Endothelial cell of hepatic sinusoid (primary cell): ENCODE data around the gene SORCS1.

Experiments
- in situ Hi-C: cut with HindIII; loops from 2 replicates; pipeline ENCODE4 v1.10.0; 2017; ENCODE audit warnings: low sequenced_read_pairs

Gene SORCS1

DNA sequence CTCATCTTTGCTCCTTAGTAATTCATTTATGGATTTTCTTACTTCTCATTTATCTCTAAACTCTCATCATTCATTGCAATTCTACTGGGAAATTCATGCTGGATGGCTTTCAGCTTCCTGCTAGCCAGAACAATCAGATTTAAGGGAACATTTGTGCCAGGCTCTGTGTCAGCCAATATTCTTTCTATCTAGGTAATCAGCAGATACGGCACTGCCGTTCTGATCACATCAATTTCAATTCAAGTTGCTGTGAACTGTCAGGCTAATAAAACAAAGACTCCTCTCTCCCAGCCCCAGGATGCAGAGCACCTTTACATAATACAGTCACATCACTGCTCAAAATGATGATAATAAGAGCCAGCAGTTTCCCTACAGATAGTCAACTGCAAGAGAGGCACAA, 468.3 kb downstream of the SORCS1 start:
- in situ Hi-C loops: no loop called here

DNA sequence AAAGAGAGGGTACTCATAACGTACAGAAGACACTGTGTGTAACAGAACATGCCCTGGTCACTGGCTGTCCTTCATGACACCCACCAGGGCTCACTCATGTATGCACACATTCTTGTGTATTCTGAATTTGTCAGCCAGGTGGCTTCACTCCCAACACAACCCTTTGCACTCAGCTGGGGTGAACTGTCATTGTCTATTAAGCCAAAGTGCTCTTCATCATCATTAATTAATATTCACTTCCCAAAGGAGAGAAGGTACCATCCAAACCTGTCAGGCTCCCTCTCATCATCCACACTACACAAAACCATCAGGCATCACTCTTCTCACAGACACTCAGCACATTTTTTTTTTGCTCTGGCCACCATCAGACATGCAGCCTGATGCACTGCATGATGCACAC, 469.8 kb downstream of the SORCS1 start:
- in situ Hi-C loops: no loop called here

DNA sequence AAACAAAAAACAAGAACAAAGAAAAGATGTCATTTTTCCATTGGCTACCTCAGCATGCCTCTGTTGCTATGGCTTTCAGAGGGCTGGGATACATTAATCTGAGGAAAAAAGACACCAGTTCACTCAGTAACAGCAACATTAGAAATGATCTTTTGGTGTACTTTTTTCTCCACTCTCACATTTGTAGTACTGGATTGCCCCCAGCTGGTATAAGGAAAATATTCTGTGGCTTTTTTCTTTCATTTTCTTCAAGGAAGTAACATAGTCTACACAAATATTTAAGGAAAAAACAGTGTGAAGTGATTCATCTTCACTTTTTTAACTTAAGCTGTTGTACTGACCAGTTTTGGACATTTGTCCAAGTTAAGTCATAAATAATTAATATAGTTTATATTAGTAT, 482.3 kb downstream of the SORCS1 start:
- in situ Hi-C loops: no loop called here

DNA sequence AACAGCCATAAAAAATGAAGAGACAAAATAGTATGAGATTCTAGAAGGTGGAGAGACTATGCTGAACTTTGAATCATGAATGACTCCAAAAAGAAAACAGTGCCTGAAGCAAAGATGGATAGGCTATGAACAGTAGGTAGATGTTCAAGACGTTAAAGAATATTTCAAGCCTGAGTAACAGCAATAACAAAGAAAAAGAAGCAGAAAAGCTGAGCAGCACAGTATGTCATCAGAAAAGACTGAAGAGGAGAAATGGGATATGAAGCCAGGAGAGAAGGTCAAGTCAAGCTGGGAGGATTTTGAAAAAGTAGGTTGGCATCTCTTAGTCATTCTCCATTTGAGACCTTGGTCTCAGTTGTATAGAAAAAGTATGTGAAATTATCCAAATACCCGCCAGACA, 484.4 kb downstream of the SORCS1 start:
- in situ Hi-C loops: no loop called here

DNA sequence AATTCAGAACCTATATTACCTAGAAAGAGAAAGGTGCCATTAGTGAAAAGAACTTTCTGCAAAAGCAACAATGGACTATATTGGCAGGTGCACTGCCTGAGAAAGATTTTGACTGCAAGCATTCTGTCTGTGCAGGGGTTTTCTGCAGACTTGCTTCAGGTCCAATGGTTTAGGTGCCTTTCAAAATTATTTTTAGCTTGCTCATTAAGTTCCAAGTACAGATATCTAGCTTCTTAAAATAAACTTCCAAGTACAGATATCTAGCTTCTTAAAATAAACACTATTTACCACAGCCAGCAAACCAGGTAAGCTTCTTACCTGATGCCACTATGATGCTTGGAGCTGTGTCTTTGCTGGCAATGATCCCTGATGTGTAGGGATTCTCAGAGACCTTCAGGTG, 485.2 kb downstream of the SORCS1 start:
- in situ Hi-C loops: no loop called here

DNA sequence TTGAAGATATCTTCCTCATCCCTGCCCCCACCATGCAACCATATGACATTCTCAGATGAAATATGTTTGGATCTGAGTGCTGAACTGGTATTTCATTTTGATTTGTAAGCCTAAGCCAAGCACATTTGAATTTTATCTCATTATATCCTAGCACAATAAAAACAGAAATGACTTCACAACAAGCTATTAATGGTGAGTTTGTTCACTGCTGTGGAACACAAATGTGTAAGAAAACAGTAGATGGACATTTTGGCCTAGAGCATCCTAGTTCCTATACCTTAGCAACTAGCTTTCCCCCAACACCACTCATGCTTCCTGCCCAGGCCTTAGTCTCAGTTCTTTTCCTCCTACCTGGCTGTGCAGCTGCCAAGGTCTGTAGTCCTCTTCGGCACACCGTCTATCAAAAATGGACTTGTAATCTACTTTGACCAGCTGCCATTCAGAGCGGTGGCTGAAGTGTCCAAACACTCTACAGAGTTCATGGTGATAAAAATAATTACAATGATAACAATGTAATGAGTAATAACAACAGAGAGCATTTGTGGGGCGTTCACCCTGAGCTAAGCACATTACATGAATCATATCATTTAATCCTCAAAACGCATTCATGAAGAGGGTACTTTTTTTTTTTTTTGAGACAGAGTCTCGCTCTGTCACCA, 491.9 kb downstream of the SORCS1 start:
- in situ Hi-C loops: no loop called here

DNA sequence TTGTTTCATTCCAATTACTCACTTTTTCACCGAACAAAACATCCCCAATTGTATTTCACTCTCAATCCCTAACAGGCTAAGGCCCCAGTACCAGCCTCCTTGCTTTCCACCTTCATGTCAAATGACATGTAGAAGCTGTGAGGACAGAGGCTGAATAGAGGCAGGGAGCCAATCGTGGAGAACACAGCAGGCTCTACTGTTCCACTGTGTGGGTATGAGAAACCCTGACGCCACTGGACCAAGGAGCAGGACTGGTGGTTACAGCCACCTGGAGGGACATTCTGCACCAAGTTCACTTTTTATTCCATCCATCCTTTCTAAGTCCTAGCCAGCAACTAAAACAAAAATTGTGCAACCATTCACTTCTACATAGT, 502.8 kb downstream of the SORCS1 start:
- in situ Hi-C loops: no loop called here

DNA sequence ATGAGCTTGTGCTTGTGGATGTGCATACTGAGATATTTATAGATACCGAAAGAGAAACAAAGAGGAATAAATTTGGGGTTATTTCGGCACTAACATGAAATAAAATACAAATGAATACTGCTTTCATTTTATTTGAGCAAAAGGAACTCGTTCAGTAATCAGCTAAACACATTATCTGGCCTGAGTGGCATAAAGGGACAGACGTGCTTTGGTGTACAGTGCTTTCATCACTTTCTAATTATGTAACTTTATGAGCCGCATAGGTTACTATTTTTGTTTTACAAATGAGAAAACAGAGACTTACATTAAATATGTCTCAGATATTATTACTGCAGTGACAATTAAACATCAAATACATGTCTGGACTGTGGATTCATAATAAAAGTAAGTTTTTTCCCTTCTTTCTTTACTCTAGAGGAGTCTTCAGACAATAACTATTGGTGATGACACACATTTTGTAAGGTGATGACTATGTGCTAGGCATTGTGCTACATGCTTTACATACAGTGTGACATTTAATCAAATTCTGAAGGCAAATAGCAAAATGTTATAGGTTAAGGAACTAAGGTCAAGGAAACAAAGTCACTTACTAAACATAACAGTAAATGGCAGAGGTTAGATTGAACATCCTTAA, 503.3 kb downstream of the SORCS1 start:
- in situ Hi-C loops: no loop called here

DNA sequence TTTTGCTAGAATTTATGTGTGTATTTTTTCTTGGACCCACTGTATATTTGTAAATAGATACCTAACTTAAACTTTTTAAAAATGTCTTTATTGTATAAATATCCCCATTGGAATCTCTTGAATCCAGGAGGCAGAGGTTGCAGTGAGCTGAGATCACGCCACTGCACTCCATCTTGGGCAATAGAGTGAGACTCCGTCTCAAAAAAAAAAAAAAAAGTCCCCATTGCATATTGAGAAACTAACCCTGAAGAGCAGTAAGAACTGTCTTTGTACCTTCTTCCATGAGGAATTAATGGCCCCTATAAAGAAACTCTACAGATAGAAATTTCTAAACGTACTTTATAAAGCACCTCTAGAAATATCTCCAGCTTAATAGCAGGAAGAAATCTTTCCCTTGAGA, 504.0 kb downstream of the SORCS1 start:
- in situ Hi-C loops: no loop called here

DNA sequence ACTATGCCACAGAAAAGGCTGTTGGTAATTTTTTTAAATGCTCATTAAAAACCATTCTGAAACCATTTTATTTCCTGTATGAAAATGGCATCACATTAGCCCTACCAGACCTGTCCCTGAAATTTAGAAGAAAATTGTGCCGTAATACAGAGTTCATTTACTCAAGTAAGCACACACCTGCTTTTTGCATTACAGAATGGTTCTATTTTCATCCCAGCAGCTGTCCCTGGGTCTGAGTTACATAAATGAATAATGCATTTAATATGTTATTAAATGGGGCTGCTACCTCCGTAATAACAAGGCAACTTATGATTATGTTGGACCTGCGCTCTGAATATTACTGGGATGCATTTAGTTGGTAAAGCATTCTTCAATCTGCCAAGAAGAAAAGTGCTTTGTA, 508.9 kb downstream of the SORCS1 start:
- in situ Hi-C loops: no loop called here

DNA sequence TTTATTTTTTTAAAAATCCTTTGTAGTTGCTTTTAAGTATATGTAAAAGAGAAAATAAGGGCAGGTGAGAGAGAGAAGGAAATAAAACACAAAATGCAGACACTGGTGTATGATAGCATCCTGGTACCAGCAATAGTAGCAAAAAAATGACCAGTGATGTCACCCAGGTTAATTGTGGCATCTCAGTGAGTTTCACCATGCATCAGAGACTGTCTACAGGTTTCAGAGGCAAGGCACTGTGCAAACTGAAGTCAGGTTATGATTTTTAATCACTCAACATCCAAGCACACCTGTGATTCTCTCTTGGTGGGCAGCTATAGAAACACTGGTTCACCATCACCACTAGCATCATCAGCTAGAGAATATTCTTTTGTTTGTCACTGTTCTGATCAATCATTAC, 509.3 kb downstream of the SORCS1 start:
- in situ Hi-C loops: no loop called here

DNA sequence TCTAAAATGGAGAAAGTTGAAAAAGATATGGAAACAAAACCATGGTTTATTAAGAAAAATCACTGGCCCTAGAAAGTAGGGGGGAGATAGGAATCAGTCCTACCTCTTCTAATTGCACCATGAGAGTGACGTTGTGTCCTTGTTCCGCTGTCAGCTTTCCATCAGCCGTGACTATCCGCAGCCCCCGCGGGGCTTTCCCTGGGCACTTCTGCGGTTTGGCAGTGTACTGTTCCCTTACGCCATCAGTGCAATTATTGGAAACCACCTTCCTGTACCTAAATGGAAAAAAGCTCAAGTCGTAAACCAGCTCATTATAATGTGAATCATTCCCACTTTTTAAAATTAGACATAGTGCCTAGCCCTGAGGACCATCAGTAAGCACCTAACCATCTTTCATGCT, 512.2 kb downstream of the SORCS1 start:
- in situ Hi-C loops: no loop called here

DNA sequence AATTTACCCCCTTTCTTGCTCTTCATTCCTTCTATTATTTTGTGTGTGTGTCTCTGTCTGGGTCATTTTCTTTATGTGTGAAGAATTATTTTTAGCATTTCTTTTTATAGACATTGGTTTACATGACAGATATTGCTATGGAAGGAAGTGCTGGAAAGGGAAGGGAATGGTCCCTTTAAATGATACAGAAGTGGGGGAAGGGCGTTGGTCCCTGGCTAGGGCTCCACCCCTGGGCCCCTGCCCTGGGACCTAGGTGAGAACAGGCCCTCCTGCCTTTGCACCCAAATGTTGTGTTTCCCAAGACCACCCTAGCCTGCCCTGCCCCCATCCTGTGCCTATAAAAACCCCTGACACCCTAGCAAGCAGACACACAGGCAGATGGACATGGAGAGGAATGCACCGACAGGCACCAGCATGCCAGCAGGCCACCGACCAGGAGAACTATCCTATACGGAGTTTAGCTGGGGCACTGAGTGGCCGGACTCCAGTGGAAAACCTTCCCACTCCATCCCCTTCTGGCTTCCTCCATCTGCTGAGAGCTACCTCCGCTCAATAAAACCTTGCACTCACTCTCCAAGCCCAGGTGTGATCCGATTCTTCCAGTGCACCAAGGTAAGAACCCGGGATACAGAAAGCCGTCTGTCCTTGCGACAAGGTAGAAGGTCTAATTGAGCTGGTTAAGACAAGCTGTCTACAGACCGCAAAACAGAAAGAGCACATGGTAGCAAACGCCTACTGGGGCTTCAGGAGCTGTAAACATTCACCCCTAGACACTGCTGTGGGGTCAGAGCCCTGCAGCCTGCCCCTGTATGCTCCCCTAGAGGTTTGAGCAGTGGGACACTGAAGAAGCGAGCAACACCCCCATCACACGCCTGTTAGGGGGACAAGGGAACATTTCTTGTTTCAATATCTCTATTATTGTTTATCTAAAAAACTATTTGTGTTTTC, 515.7 kb downstream of the SORCS1 start:
- in situ Hi-C loops: no loop called here

DNA sequence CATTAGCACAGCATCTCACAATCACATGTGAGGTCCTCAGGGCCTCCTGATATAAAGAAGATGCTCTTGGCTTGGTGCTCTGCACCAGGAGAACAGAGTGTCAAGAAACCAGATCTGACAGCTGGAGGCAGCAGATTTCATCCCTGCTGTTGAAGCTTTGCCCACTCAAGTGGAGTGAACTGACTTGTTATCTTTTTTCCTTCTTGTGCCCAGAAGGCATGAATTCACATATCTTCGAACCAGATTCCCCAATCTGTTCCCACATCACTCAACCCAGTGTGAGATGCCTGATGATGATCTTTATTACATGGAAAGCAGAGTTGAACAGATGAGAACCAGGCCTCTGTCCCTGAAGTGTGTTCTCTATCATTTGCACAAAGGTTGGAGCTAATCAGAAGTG, 521.0 kb downstream of the SORCS1 start:
- in situ Hi-C loops: no loop called here

DNA sequence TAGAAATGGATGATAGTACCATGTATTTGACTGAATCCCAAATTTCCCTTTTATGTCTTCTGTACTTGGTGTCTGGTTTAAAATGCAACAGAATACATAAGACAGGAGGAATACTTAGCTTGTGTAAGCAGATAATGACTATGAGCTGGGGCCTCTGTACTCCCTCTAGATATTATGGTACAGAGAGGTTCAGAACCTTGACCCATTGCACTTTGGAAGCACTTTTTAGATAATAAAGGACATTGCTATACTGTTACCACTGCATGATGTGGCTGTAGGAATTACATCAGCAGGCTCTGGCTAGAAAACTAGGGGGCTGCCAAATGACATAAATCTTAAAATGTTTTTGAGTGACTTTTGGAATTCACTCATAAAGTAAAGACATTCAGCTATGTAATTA, 526.6 kb downstream of the SORCS1 start:
- in situ Hi-C loops: no loop called here

DNA sequence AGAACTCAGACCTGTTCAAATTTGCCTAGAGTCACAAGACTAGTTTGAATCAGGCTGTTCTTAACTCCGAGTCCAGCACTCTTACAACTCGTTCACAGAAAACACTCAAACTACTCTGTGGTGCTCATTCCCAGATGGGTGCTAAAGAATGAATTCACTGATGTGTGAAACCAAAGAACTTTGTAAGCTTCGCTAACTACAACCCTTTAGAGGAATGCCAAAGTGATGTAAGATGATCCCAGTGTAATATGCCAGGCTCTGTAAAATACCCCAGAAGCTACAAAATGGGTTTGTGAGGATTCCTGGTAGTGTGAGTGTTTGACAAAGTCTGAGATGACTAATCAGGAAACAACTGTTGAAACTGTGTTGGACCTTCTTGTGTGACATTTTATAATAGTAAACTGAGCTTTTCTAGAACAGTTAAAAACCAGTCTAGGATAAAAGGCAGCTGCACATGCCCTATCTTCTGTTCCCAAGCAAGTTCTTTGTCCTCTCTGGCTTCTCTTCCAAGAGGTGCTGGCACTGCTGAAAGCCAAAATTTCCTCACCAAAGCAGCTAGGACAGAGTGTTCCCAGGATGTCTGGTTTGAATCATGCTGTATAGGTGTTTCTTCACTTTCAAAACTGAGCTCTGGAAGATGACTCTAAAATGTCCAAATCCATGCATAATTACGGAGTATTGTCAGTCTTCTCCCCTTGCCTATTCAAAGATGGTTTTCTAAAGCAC, 527.6 kb downstream of the SORCS1 start:
- in situ Hi-C loops: no loop called here

DNA sequence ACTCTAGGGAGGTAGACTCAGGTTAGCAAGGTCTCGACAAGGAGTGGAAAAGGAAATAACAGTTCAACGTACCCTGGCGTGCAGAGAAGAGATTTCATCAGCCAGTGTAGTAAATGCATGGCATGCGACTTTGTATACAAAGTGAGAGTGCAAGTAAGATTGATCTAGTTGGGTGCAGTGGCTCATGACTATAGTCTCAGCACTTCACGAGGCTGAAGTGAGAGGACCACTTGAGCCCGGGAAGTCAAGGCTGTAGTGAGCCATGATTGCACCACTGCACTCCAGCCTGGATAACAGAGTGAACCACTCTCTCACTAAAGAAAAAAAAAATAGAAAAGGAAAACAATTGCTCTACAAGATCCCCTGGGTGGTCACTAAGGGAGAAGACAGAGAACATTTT, 528.6 kb downstream of the SORCS1 start:
- in situ Hi-C loops: no loop called here

DNA sequence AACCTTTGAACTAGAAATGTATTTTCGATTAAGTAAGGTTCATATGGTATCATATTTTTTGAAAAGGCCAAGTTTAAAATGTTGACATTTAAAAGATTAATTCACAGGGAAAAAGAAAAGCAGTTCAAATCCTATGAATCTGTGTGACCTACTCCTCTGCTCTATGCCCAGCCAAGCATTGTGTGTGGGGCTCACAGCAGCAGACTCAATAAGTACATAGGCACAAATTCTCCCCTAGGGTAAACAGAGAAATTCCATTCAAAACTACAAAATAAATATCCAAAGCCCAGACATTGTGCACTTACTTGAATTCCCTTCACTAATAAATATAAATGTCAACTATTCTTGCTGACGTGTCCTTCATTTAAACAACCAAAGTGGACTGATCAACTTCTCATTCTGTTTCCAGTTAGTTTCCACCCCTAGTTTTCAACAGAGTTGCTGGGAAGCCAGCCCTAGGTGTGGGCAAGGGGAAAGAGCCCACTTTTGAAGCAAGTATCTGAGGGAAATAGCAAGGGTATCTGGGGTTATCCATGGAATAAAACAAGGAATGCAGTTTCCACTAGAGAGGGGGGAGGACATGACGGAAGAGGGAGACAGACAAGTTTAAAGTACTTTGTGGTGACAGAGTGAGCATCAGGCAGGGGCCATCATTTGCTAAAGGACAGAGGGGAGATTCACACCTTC, 533.3 kb downstream of the SORCS1 start:
- in situ Hi-C loops: no loop called here

DNA sequence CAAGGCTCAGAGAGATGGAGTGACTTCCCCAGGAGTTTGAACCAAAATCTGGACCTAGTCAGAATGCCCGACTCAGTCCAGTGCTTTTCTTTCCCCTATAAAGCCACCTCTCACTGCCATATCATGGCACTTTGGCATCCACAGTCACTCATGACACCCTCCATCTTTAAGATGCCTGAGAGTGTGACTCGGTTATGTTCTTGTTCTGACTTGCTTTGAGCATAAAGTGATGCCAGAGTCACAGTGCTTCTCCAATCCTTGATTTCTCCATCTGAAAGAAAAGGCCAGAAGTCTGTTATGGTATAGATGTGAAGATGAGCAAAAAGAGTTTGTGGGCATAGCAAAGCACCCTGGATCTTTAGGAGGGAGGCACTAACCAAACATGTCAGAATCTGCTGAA, 538.1 kb downstream of the SORCS1 start:
- in situ Hi-C loops: no loop called here

DNA sequence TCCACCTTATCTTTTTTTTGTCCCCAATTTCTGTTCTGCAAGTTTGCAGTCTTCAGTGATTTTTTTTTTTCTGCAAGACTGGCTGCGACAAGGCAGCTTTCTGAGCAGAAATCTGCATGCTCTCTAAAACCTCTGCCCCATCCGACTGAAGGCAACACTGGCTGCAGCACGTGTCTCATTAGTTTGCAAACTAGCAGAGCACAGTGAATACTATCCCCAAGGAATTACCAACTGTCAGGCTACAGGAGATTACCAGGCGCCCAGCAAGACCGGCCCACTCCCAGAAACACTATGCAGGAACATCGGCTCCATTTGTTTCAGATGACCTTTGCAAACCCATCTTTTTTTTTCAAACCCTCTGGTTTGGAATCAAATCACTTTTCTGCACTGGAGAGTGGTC, 538.8 kb downstream of the SORCS1 start:
- in situ Hi-C loops: no loop called here

DNA sequence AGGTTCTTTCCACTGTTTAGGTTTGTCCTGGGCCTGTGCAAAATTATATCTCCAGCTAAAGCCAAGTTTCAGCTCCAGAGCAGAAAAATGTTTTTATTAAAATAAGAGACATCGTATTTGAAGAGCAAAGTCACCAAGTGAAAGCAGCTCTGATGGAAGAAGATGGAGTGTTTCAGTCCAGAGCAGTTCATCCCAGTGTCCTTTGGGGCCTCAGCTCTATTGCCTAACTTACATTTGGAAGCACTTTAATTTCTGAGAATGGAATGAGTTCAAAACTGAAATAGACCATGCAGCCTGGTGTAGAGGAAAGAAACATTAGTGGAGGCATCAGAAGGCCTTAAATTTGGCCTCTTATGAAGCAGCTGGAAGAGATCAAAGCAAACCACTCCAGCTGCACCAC, 545.2 kb downstream of the SORCS1 start:
- in situ Hi-C loops: loop anchor here (25.0 kb wide), 1 partner anchor 207 kb away; no protein-coding TSS in a partner anchor
